Gastrocnemius medialis (tissue), 4 donors: Measurements from ENCODE around the gene DYNLT5. TPM values are rescaled to one million over a fixed set of nuclear protein-coding genes. Genes with fewer than 3 reads are reported as not detected.
"Not testable (repeated sequence)": the region's sequence is repeated elsewhere in the genome, so short reads cannot be mapped to it uniquely, and the experiment has no call there.

Source experiments
- ATAC-seq, 2 donors: fragments of 150-250 bp; one replicate each; pipeline ENCODE4 v1.9.1; 2016
- DNase-seq, 2 donors: peaks; one replicate each; pipeline ENCODE4 v3.0.0-alpha.2; 2019
- H3K27ac ChIP-seq, 4 donors: fragments of 200-600 bp; sonication (generic); 1 replicate in 1 of 4; 2 replicates in 3 of 4; pipeline ENCODE4 v1.5.1; 2016 to 2018; ENCODE audit warnings: mild to moderate bottlenecking in 2 of 4, moderate library complexity in 1 of 4
- H3K27me3 ChIP-seq, 3 donors: fragments of 200-600 bp; sonication (generic) in 2 of 3; 1 replicate in 1 of 3; 2 replicates in 2 of 3; pipeline versions ENCODE4 v1.5.1 to v1.6.0; 2016 to 2019; ENCODE audit warnings: mild to moderate bottlenecking in 1 of 3, moderate library complexity in 1 of 3
- H3K36me3 ChIP-seq, 2 donors: fragments of 200-600 bp; sonication (generic) in 1 of 2; one replicate each; pipeline ENCODE4 v1.5.1; 2017 to 2018
- H3K4me1 ChIP-seq, 2 donors: fragments of 200-600 bp; sonication (generic) in 1 of 2; one replicate each; pipeline ENCODE4 v1.5.1; 2016 to 2017; ENCODE audit warnings: mild to moderate bottlenecking in 2 of 2
- H3K4me3 ChIP-seq, 4 donors: fragments of 200-600 bp; sonication (generic) in 3 of 4; 1 replicate in 1 of 4; 2 replicates in 3 of 4; pipeline ENCODE4 v1.5.1; 2016 to 2019; ENCODE audit warnings: mild to moderate bottlenecking in 2 of 4
- H3K9me3 ChIP-seq, 3 donors: fragments of 200-600 bp; sonication (generic) in 2 of 3; 1 replicate in 1 of 3; 2 replicates in 2 of 3; pipeline ENCODE4 v1.5.1; 2016 to 2019
- CTCF ChIP-seq, 5 experiments: fragments of 450-650 bp in 3 of 5; fragments of 200-600 bp in 2 of 5; sonication (generic) in 2 of 5; IDR thresholded peaks in 4 of 5; conservative IDR thresholded peaks in 1 of 5; 1 replicate in 4 of 5; 2 replicates in 1 of 5; pipeline ENCODE4 v1.5.1; 2016 to 2019; ENCODE audit warnings: antibody characterized with exemption in 5 of 5, mild to moderate bottlenecking in 3 of 5, moderate library complexity in 3 of 5
- POLR2A ChIP-seq, 2 donors: fragments of 450-650 bp; IDR thresholded peaks; one replicate each; pipeline ENCODE4 v1.6.1; 2017; ENCODE audit warnings: antibody characterized with exemption in 2 of 2, mild to moderate bottlenecking in 2 of 2, moderate library complexity in 2 of 2
- in situ Hi-C, 4 donors: fragments of 200-750 bp; cut with MboI; loops; one replicate each; pipeline versions ENCODE4 v1.15.0 to v1.8.0; 2017; ENCODE audit warnings: low sequenced_read_pairs in 4 of 4
- intact Hi-C: fragments of 100-400 bp; cut with DNase I; formaldehyde crosslinking; loops from one replicate; pipeline ENCODE4 v1.15.1; 2023; ENCODE audit warnings: low total_unique reads
- total RNA-seq, 4 donors: library from RNA; depleted of rRNA; stranded (reverse); fragments of >200 nt; gene quantifications; one replicate each; pipeline versions ENCODE4 v1.1.0 to v1.2.3, GENCODE V29; 2016

DYNLT5 gene
- total RNA-seq, 4 donors from 2014 or later: 1.6 TPM; not detected in 3

GRCh38 chr1:66712839-66713238, 39.4 kb upstream of the DYNLT5 start:
- H3K27me3 ChIP-seq: no peaks in the 10 kb centered on the region
- no peaks in the 10 kb centered on the region for H3K36me3 ChIP-seq
- intact Hi-C loops (no loop called here), in situ Hi-C loops (no loop called here)
- H3K4me1 ChIP-seq: no peaks in the 10 kb centered on the region
- no peaks in the 10 kb centered on the region for H3K9me3 ChIP-seq
- H3K27ac ChIP-seq: no peak overlapping the region
- H3K4me3 ChIP-seq: no peak overlapping the region
- ATAC-seq: no peak
- no peak for DNase-seq
- TF ChIP-seq CTCF (IDR thresholded peaks at IDR 0.05 in 4 of 5, conservative IDR thresholded peaks at IDR 0.05 in 1 of 5): no peak
- TF ChIP-seq POLR2A (IDR thresholded peaks at IDR 0.05): no peak

GRCh38 chr1:66723985-66724384, 28.3 kb upstream of the DYNLT5 start:
- TF ChIP-seq CTCF (IDR thresholded peaks at IDR 0.05 in 4 of 5, conservative IDR thresholded peaks at IDR 0.05 in 1 of 5) (no peak), POLR2A (IDR thresholded peaks at IDR 0.05) (no peak)
- H3K9me3 ChIP-seq: no peaks in the 10 kb centered on the region
- intact Hi-C loops: loop anchor here (10.0 kb wide), 1 partner anchor 469 kb away; no protein-coding TSS in a partner anchor
- no peaks in the 10 kb centered on the region for H3K4me1 ChIP-seq
- in situ Hi-C loops: no loop called here
- H3K27me3 ChIP-seq: no peaks in the 10 kb centered on the region
- no peaks in the 10 kb centered on the region for H3K36me3 ChIP-seq
- DNase-seq (no peak), ATAC-seq (no peak)
- no peak overlapping the region for H3K4me3 ChIP-seq
- H3K27ac ChIP-seq: no peak overlapping the region

- intact Hi-C loops: loop anchor here (10.0 kb wide), 1 partner anchor 471 kb away; no protein-coding TSS in a partner anchor
- DNase-seq (peak in 1 of 2 donors; percentile 15), ATAC-seq (peak in 1 of 2 donors; percentile 65)
- in situ Hi-C loops: loop anchor here in 1 of 4 donors (25.0 kb wide), 1 partner anchor 489 kb away; no protein-coding TSS in a partner anchor
- TF ChIP-seq CTCF (IDR thresholded peaks at IDR 0.05 in 4 of 5, conservative IDR thresholded peaks at IDR 0.05 in 1 of 5) (peak; percentile 40 to 93 (median 54)), POLR2A (IDR thresholded peaks at IDR 0.05) (no peak)
- H3K27ac ChIP-seq: no peak overlapping the region
- no peaks in the 10 kb centered on the region for H3K27me3 ChIP-seq
- no peaks in the 10 kb centered on the region for H3K36me3 ChIP-seq
- H3K9me3 ChIP-seq: no peaks in the 10 kb centered on the region
- H3K4me1 ChIP-seq: no peaks in the 10 kb centered on the region
- H3K4me3 ChIP-seq: no peak overlapping the region
Measured at GRCh38 chr1:66725885-66726665, 26.2 kb upstream of the DYNLT5 start.

- H3K27me3 ChIP-seq: no peaks in the 10 kb centered on the region
- in situ Hi-C loops (loop anchor here in 1 of 4 donors (25.0 kb wide), 1 partner anchor 491 kb away; no protein-coding TSS in a partner anchor), intact Hi-C loops (loop anchor here (10.0 kb wide), 1 partner anchor 473 kb away; no protein-coding TSS in a partner anchor)
- H3K9me3 ChIP-seq: no peaks in the 10 kb centered on the region
- peak overlapping the region in 1 of 4 donors; percentile 41 for H3K27ac ChIP-seq
- TF ChIP-seq CTCF (IDR thresholded peaks at IDR 0.05 in 4 of 5, conservative IDR thresholded peaks at IDR 0.05 in 1 of 5): no peak
- no peak for TF ChIP-seq POLR2A (IDR thresholded peaks at IDR 0.05)
- no peaks in the 10 kb centered on the region for H3K36me3 ChIP-seq
- no peak overlapping the region for H3K4me3 ChIP-seq
- no peaks in the 10 kb centered on the region for H3K4me1 ChIP-seq
- DNase-seq: no peak
- no peak for ATAC-seq
Measured at GRCh38 chr1:66728021-66728420, 24.2 kb upstream of the DYNLT5 start.

- H3K9me3 ChIP-seq: not testable (repeated sequence)
Measured at GRCh38 chr1:66728716-66729115, 23.5 kb upstream of the DYNLT5 start.

More at GRCh38 chr1:66728716-66729115, 23.5 kb upstream of the DYNLT5 start:
- not testable (repeated sequence) for ATAC-seq, DNase-seq, H3K4me1 ChIP-seq, H3K4me3 ChIP-seq, H3K36me3 ChIP-seq, H3K27me3 ChIP-seq
- H3K27ac ChIP-seq: peak overlapping the region in 3 of 4 donors; percentile 13 to 59 (median 41)
- intact Hi-C loops (loop anchor here (10.0 kb wide), 1 partner anchor 474 kb away; no protein-coding TSS in a partner anchor), in situ Hi-C loops (loop anchor here in 1 of 4 donors (25.0 kb wide), 1 partner anchor 491 kb away; no protein-coding TSS in a partner anchor)
